GM23338 (cell line): ENCODE results near the gene RASSF7. TPM values are rescaled to one million over a fixed set of nuclear protein-coding genes. Genes with fewer than 3 reads are reported as not detected.

Experiments
- ATAC-seq: fragments of 200-7000 bp; cut with Tn5 transposase; 3 replicates; pipeline ENCODE4 v1.9.1; 2020
- DNase-seq: peaks from one replicate; pipeline ENCODE4 v3.0.0-alpha.2; 2015; ENCODE audit warnings: low spot score
- H2AFZ ChIP-seq: fragments of 200-600 bp; sonication (generic); 2 replicates; pipeline ENCODE4 v1.8.0; 2016; ENCODE audit warnings: antibody characterized with exemption, mild to moderate bottlenecking, moderate library complexity
- H3F3A ChIP-seq: fragments of 200-600 bp; sonication (generic); replicated peaks from 2 replicates; pipeline ENCODE4 v1.8.0; 2017; ENCODE audit warnings: antibody characterized with exemption, mixed run types, low read depth
- H3K27ac ChIP-seq: fragments of 200-600 bp; sonication (generic); 2 replicates; pipeline ENCODE4 v1.6.1; 2016; ENCODE audit warnings: low read depth
- H3K27me3 ChIP-seq: fragments of 200-600 bp; sonication (generic); 2 replicates; pipeline ENCODE4 v1.8.0; 2016; ENCODE audit warnings: mild to moderate bottlenecking, mixed run types, moderate library complexity; ENCODE audit not compliant: insufficient read depth
- H3K36me3 ChIP-seq: fragments of 200-600 bp; sonication (generic); 2 replicates; pipeline ENCODE4 v1.8.0; 2016; ENCODE audit warnings: mild to moderate bottlenecking; ENCODE audit not compliant: insufficient read depth
- H3K4me1 ChIP-seq: fragments of 200-600 bp; sonication (generic); 2 replicates; pipeline ENCODE4 v1.8.0; 2016; ENCODE audit warnings: mild to moderate bottlenecking, moderate library complexity; ENCODE audit not compliant: insufficient read depth
- H3K4me2 ChIP-seq: fragments of 200-600 bp; sonication (generic); 2 replicates; pipeline ENCODE4 v1.7.1; 2017; ENCODE audit warnings: mixed run types
- H3K4me3 ChIP-seq: fragments of 200-600 bp; sonication (generic); 2 replicates; pipeline ENCODE4 v1.6.1; 2016; ENCODE audit warnings: mixed run types
- H3K79me2 ChIP-seq: fragments of 200-600 bp; sonication (generic); replicated peaks from 2 replicates; pipeline ENCODE4 v1.8.0; 2017; ENCODE audit warnings: mild to moderate bottlenecking; ENCODE audit not compliant: insufficient read depth
- H3K9me2 ChIP-seq: fragments of 200-600 bp; sonication (generic); 2 replicates; pipeline ENCODE4 v1.8.0; 2017; ENCODE audit not compliant: insufficient read depth
- H4K20me1 ChIP-seq: fragments of 200-600 bp; sonication (generic); replicated peaks from 2 replicates; pipeline ENCODE4 v1.8.0; 2017; ENCODE audit warnings: mild to moderate bottlenecking; ENCODE audit not compliant: insufficient read depth
- H3K27ac Mint-ChIP-seq: 2 replicates; pipeline ENCODE4 v1.8.0; 2020; ENCODE audit warnings: inconsistent platforms, mild to moderate bottlenecking, moderate library complexity, mixed read lengths
- H3K27me3 Mint-ChIP-seq: 3 replicates; pipeline ENCODE4 v1.8.0; 2022; ENCODE audit warnings: low read depth, mild to moderate bottlenecking, moderate library complexity, mixed read lengths, inconsistent platforms; ENCODE audit not compliant: insufficient read depth, poor library complexity
- H3K36me3 Mint-ChIP-seq: 3 replicates; pipeline ENCODE4 v1.8.0; 2021; ENCODE audit warnings: low read depth, mild to moderate bottlenecking, inconsistent platforms, moderate library complexity, mixed read lengths
- H3K4me1 Mint-ChIP-seq: 3 replicates; pipeline ENCODE4 v1.8.0; 2020; ENCODE audit warnings: mild to moderate bottlenecking, inconsistent platforms, mixed read lengths
- H3K4me3 Mint-ChIP-seq: 3 replicates; pipeline ENCODE4 v1.8.0; 2021; ENCODE audit warnings: moderate library complexity, mild to moderate bottlenecking, inconsistent platforms, mixed read lengths
- H3K9me3 Mint-ChIP-seq: 3 replicates; pipeline ENCODE4 v1.8.0; 2020; ENCODE audit warnings: moderate library complexity, mild to moderate bottlenecking, inconsistent platforms, mixed read lengths
- CREB1 ChIP-seq: fragments of 250-450 bp; sonication (Bioruptor Pico); IDR thresholded peaks from 2 replicates; pipeline ENCODE4 v1.5.0; 2020; ENCODE audit warnings: low read depth, mild to moderate bottlenecking, moderate library complexity
- ETS1 ChIP-seq: IDR thresholded peaks from 2 replicates; pipeline ENCODE4 v1.6.1; 2016; ENCODE audit warnings: antibody characterized with exemption
- EZH2 ChIP-seq: fragments of 200-600 bp; sonication (generic); IDR thresholded peaks from one replicate; pipeline ENCODE4 v1.8.0; 2017; ENCODE audit warnings: antibody characterized with exemption, mild to moderate bottlenecking, low read depth; ENCODE audit not compliant: unreplicated experiment
- EZH2phosphoT487 ChIP-seq: fragments of 200-600 bp; sonication (generic); IDR thresholded peaks from one replicate; pipeline ENCODE4 v1.8.1; 2018; ENCODE audit warnings: antibody characterized with exemption; ENCODE audit not compliant: unreplicated experiment
- JUNB ChIP-seq: IDR thresholded peaks from one replicate; pipeline ENCODE4 v1.6.1; 2016; ENCODE audit warnings: antibody characterized with exemption; ENCODE audit not compliant: unreplicated experiment
- NANOG ChIP-seq: IDR thresholded peaks from 2 replicates; pipeline ENCODE4 v1.6.1; 2016; ENCODE audit warnings: antibody characterized with exemption, borderline replicate concordance
- POLR2AphosphoS5 ChIP-seq: IDR thresholded peaks from 2 replicates; pipeline ENCODE4 v1.6.1; 2016; ENCODE audit warnings: antibody characterized with exemption, low read depth
- STAT1 ChIP-seq: IDR thresholded peaks from one replicate; pipeline ENCODE4 v1.6.1; 2016; ENCODE audit warnings: antibody characterized with exemption; ENCODE audit not compliant: unreplicated experiment
- ZNF114 ChIP-seq: fragments of 250-450 bp; sonication (Bioruptor Pico); IDR thresholded peaks from 2 replicates; pipeline ENCODE4 v1.5.0; 2020; ENCODE audit warnings: mild to moderate bottlenecking, moderate library complexity
- ZNF331 ChIP-seq: fragments of 250-450 bp; sonication (Bioruptor Pico); IDR thresholded peaks from 2 replicates; pipeline ENCODE4 v1.5.0; 2020; ENCODE audit warnings: low read depth, mild to moderate bottlenecking, moderate library complexity
- ZNF462 ChIP-seq: fragments of 250-450 bp; sonication (Bioruptor Pico); IDR thresholded peaks from 2 replicates; pipeline ENCODE4 v1.5.0; 2020; ENCODE audit warnings: mild to moderate bottlenecking, moderate library complexity
- polyA plus RNA-seq: library from polyadenylated mRNA; unstranded; fragments of >200 nt; fragmentation: Nextera tagmentation; extraction: Ambion mirVana; gene quantifications from 2 replicates; pipeline ENCODE4 v1.2.1, GENCODE V29; 2016
- total RNA-seq: library from RNA; depleted of rRNA; stranded (reverse); fragments of >200 nt; shearing (Covaris generic); gene quantifications from 2 replicates; pipeline ENCODE4 v1.2.3, GENCODE V29; 2014
- TF ChIP-seq, protein P1 (sequence below): IDR thresholded peaks from one replicate; pipeline ENCODE4 v1.6.1; 2018; ENCODE audit warnings: antibody characterized with exemption; ENCODE audit not compliant: unreplicated experiment
- TF ChIP-seq, protein P2 (sequence below), 2 experiments: fragments of 200-600 bp in 1 of 2; sonication (generic) in 1 of 2; conservative IDR thresholded peaks; 2 replicates each; pipeline versions ENCODE4 v1.5.1 to v1.6.1; 2016 to 2017; ENCODE audit warnings: antibody characterized with exemption in 2 of 2, low read depth in 2 of 2, mild to moderate bottlenecking in 2 of 2, moderate library complexity in 1 of 2

RASSF7 gene
- total and polyA plus RNA-seq, 2 experiments from 2014 or later = 39.6 to 64.8 TPM

DNA sequence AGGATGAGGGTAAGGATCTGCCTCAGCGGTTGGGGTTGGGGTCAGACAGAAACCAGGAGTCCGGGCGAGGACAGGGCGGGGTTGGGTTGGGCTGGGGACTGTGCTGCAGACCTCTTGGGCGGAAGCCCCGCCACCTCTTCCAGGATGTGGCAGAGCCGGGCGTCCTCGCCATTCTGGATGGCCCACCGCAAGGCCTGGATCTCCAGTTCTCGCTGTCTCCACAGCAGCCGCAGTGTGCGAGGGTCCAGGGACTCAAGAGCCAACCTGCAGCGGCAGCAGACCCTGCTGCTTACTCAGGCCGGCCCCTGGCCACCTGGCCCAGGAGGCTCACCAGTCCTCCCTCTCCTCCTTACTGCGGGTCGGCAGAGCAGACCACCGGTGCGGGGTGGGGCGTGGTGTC lies 2.3 kb upstream of the RASSF7 start:
- Mint-ChIP-seq H3K27me3 (peaks cover 32% of the 10 kb centered on the region), H3K9me3 (peaks cover 2% of the 10 kb centered on the region; the same call in 1 of the 3 replicates), H3K4me3 (no peak overlapping the region), H3K4me1 (peaks cover 11% of the 10 kb centered on the region), H3K36me3 (no peaks in the 10 kb centered on the region), H3K27ac (no peak overlapping the region)
- Histone ChIP-seq H3K4me1 (peaks cover 10% of the 10 kb centered on the region), H3K79me2 (0 out of 2 replicates have a peak, but pooled peaks cover 7% of the 10 kb centered on the region), H3K4me2 (no peak overlapping the region), H3K9me2 (no peaks in the 10 kb centered on the region), H3K4me3 (no peak overlapping the region), H3K27ac (no peak overlapping the region), H3K36me3 (no peaks in the 10 kb centered on the region), H3K27me3 (peaks cover 28% of the 10 kb centered on the region), H2AFZ (no peak overlapping the region), H4K20me1 (peaks cover 11% of the 10 kb centered on the region), H3F3A (peaks cover 12% of the 10 kb centered on the region; the same call in 1 of the 2 replicates)
- DNase-seq (no peak), ATAC-seq (no peak)
- TF ChIP-seq ZNF331 (CRISPR knock-in tag) (no peak), JUNB (no peak), EZH2phosphoT487 (no peak), STAT1 (no peak), ETS1 (no peak), NANOG (no peak), ZNF114 (CRISPR knock-in tag) (no peak), ZNF462 (no peak), EZH2 (no peak), CREB1 (CRISPR knock-in tag) (no peak), POLR2AphosphoS5 (no peak)
- TF ChIP-seq, protein P1, sequence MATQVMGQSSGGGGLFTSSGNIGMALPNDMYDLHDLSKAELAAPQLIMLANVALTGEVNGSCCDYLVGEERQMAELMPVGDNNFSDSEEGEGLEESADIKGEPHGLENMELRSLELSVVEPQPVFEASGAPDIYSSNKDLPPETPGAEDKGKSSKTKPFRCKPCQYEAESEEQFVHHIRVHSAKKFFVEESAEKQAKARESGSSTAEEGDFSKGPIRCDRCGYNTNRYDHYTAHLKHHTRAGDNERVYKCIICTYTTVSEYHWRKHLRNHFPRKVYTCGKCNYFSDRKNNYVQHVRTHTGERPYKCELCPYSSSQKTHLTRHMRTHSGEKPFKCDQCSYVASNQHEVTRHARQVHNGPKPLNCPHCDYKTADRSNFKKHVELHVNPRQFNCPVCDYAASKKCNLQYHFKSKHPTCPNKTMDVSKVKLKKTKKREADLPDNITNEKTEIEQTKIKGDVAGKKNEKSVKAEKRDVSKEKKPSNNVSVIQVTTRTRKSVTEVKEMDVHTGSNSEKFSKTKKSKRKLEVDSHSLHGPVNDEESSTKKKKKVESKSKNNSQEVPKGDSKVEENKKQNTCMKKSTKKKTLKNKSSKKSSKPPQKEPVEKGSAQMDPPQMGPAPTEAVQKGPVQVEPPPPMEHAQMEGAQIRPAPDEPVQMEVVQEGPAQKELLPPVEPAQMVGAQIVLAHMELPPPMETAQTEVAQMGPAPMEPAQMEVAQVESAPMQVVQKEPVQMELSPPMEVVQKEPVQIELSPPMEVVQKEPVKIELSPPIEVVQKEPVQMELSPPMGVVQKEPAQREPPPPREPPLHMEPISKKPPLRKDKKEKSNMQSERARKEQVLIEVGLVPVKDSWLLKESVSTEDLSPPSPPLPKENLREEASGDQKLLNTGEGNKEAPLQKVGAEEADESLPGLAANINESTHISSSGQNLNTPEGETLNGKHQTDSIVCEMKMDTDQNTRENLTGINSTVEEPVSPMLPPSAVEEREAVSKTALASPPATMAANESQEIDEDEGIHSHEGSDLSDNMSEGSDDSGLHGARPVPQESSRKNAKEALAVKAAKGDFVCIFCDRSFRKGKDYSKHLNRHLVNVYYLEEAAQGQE = no peak
- TF ChIP-seq, protein P2, sequence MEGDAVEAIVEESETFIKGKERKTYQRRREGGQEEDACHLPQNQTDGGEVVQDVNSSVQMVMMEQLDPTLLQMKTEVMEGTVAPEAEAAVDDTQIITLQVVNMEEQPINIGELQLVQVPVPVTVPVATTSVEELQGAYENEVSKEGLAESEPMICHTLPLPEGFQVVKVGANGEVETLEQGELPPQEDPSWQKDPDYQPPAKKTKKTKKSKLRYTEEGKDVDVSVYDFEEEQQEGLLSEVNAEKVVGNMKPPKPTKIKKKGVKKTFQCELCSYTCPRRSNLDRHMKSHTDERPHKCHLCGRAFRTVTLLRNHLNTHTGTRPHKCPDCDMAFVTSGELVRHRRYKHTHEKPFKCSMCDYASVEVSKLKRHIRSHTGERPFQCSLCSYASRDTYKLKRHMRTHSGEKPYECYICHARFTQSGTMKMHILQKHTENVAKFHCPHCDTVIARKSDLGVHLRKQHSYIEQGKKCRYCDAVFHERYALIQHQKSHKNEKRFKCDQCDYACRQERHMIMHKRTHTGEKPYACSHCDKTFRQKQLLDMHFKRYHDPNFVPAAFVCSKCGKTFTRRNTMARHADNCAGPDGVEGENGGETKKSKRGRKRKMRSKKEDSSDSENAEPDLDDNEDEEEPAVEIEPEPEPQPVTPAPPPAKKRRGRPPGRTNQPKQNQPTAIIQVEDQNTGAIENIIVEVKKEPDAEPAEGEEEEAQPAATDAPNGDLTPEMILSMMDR (conservative IDR thresholded peaks at IDR 0.05; ENCODE audit: low read depth in 2 of 2) = no peak
